ENCODE measurements around the gene RAB9B.
"Not testable (repeated sequence)": the region's sequence is repeated elsewhere in the genome, so short reads cannot be mapped to it uniquely, and the experiment has no call there.

RAB9B gene

DNA sequence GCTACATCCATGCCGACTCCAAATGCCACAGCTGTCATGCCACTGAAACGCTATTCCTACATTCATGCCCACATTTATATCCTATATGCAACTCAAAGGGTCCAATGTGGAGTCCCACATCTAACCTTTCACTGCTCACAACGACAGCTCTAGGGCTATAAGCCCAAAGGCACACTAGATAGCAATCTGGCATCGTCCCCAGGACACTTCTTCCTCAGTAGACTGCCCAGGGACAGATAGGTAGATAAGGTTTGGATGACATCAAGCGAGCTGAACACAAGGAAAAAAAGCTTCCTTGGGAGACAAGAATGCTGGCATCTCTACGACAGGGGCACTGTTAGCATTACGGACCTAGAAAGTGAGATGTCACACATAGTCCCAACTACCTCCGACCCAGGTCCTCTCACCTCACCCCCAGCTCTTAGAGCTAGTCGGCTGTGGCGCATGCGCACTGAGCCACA lies 685 bp downstream of the RAB9B start:
- peak overlapping the region; percentile 50 for H3K4me3 ChIP-seq (ENCODE audit: control insufficient read depth, low read depth, low read length)
- no peak for TF ChIP-seq CTCF (conservative IDR thresholded peaks at IDR 0.05; ENCODE audit: control insufficient read depth, insufficient read depth, low read depth, low read length)
- no peak for DNase-seq (ENCODE audit: low read depth)

GRCh38 chrX:103830848-103831247 lies 1.2 kb downstream of the RAB9B start:
- H3K4me3 ChIP-seq (ENCODE audit: control insufficient read depth, low read depth, low read length), result no peak overlapping the region
- TF ChIP-seq CTCF (conservative IDR thresholded peaks at IDR 0.05; ENCODE audit: control insufficient read depth, insufficient read depth, low read depth, low read length), result no peak
- DNase-seq (ENCODE audit: low read depth), result no peak

- no peak for TF ChIP-seq CTCF (conservative IDR thresholded peaks at IDR 0.05; ENCODE audit: control insufficient read depth, insufficient read depth, low read depth, low read length)
- DNase-seq (ENCODE audit: low read depth), result no peak
- no peak overlapping the region for H3K4me3 ChIP-seq (ENCODE audit: control insufficient read depth, low read depth, low read length)
Measured at GRCh38 chrX:103828529-103828928, 3.5 kb downstream of the RAB9B start.

GRCh38 chrX:103825881-103826280 lies 6.2 kb downstream of the RAB9B start:
- TF ChIP-seq CTCF (conservative IDR thresholded peaks at IDR 0.05; ENCODE audit: control insufficient read depth, insufficient read depth, low read depth, low read length), result no peak
- no peak overlapping the region for H3K4me3 ChIP-seq (ENCODE audit: control insufficient read depth, low read depth, low read length)
- DNase-seq (ENCODE audit: low read depth), result no peak

DNA sequence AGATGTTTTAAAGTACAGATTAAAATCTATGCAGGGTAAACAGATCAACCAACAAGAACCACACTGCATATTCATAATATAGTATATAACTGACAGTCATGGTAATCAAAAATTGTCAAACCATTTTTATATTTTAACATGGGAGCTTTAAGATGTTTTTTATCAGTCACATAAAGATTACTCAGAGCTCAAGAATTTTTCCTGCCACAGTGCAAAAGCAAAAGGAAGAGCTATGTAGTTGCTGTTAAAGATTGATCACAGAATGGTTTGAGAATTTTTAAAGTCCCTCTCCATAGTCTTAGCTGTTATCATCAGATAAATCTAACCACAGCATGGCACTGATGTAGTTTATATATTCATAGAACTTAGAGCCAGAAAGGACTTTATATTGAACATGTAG lies 8.5 kb downstream of the RAB9B start:
- no peak for TF ChIP-seq CTCF (conservative IDR thresholded peaks at IDR 0.05; ENCODE audit: control insufficient read depth, insufficient read depth, low read depth, low read length)
- no peak overlapping the region for H3K4me3 ChIP-seq (ENCODE audit: control insufficient read depth, low read depth, low read length)
- peak; percentile 9 for DNase-seq (ENCODE audit: low read depth)

DNA sequence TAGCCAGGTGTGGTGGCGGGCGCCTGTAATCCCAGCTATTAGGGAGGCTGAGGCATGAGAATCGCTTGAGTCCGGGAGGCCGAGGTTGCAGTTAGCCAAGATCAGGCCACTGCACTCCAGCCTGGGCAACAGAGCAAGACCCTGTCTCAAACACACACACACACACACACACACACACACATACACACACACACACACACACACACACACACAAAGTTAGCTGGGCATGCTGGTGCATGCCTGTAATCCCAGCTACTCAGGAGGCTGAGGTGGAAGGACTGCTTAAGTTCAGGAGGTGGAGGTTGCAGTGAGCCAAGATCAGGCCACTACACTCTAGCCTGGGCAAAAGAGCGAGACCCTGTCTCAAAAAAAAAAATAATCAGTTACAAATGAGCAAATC lies 11.3 kb downstream of the RAB9B start:
- H3K4me3 ChIP-seq (ENCODE audit: control insufficient read depth, low read depth, low read length); DNase-seq (ENCODE audit: low read depth): not testable (repeated sequence)

- no peak overlapping the region for H3K4me3 ChIP-seq (ENCODE audit: control insufficient read depth, low read depth, low read length)
- TF ChIP-seq CTCF (conservative IDR thresholded peaks at IDR 0.05; ENCODE audit: control insufficient read depth, insufficient read depth, low read depth, low read length), result no peak
- peak; percentile 31 for DNase-seq (ENCODE audit: low read depth)
Measured at GRCh38 chrX:103818842-103819619, 13.0 kb downstream of the RAB9B start.
